ENCODE results near the gene PI4KB. TPM values are rescaled to one million over a fixed set of nuclear protein-coding genes. Genes with fewer than 3 reads are reported as not detected.
"Not testable (repeated sequence)": the region's sequence is repeated elsewhere in the genome, so short reads cannot be mapped to it uniquely, and the experiment has no call there.

PI4KB gene
- total RNA-seq, 2 donors from 2014 or later = 64.8 to 71.4 TPM

DNA sequence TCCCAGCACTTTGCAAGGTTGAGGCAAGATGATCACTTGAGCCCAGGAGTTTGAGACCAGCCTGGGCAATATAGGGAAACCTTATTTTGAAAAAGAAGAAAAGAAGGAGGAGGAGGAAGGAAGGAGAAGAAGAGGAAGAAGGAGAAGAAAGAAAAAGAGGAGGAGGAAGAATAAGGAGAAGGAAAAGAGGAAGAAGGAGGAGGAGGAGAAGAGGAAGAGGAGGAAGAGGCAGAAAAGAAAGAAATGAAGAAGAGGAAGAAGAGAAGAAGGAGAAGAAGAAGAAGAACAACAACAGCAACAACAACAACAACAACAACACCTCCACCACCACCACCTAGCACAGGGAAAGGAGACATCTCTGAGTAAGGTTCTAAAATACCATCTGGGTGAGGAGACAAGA lies 34.7 kb upstream of the PI4KB start:
- Mint-ChIP-seq H3K36me3 (ENCODE audit: insufficient read depth in 2 of 2) (peaks cover 4 to 6% of the 10 kb centered on the region in 2 donors), H3K4me1 (ENCODE audit: low read depth) (no peaks in the 10 kb centered on the region), H3K4me3 (no peak overlapping the region), H3K9me3 (peaks cover 2 to 3% of the 10 kb centered on the region in 2 donors), H3K27ac (no peak overlapping the region), H3K27me3 (ENCODE audit: low read depth) (no peaks in the 10 kb centered on the region)
- DNase-seq (no peak), ATAC-seq (replicated peaks in 1 of 2) (no peak)

DNA sequence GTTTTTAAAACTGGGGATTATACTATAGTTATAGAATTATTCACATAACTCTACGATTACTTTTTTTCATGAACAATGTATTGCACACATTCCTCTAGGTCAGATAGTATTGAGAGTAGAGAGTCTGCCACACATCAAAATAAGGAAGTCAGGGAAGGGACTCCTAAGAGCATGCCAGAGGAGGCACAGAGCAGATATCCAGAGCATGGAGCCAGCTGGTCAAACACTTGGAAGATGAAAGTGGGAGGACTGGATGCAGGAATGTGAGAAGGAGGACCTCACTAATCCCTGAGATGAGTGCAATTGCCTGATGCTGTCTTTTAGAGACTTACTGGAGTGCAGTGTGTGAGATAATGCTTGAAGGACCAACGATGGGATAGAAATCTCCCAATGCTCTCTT lies 29.5 kb upstream of the PI4KB start:
- Mint-ChIP-seq H3K27me3 (ENCODE audit: low read depth) (no peaks in the 10 kb centered on the region), H3K27ac (no peak overlapping the region)

DNA sequence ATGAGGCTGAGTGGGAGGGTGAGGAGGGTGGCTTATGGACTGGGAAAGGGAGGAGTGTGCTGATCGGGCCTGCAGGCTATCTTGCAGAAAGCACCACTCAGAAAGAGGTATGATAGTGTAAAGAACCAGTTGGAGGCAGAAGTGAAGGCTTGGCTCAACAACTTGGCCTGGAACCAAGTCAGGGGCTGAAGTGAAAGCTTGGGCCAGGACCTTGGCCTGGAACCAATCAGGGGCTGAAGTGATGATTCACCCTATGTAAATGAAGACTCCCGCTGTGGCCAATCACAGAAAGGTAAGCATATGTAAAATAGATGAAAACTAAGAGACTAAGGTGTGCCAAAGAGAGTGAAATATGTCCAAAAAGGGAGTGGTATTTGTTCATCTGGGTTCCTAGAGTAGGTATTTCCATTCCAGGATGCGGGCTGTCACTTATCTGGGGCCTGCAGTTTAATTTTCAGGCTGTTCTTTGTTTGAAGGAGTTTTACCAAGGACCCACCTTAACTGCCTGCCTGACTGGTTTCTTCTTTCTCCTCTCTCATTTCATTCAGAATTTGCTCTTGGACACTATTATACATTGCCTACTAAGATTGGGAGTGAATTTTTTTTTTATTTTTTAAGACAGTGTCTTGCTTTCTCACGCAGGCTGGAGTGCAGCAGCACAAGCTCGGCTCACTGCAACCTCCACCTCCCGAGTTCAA lies 25.0 kb upstream of the PI4KB start:
- Mint-ChIP-seq H3K4me1 (ENCODE audit: low read depth) (peaks cover 13% of the 10 kb centered on the region), H3K27ac (no peak overlapping the region), H3K4me3 (no peak overlapping the region), H3K27me3 (ENCODE audit: low read depth) (no peaks in the 10 kb centered on the region), H3K36me3 (ENCODE audit: insufficient read depth in 2 of 2) (peaks cover 0 to 2% of the 10 kb centered on the region in 2 donors), H3K9me3 (peaks cover 0 to 2% of the 10 kb centered on the region in 2 donors)
- ATAC-seq (replicated peaks in 1 of 2) = no peak
- no peak for DNase-seq

More for the DNA sequence above, 29.5 kb upstream of the PI4KB start:
- no peaks in the 10 kb centered on the region for H3K4me1 Mint-ChIP-seq (ENCODE audit: low read depth)
- peaks cover under 1 to 2% of the 10 kb centered on the region in 2 donors for H3K36me3 Mint-ChIP-seq (ENCODE audit: insufficient read depth in 2 of 2)
- no peak for DNase-seq
- no peak overlapping the region for H3K4me3 Mint-ChIP-seq
- H3K9me3 Mint-ChIP-seq = peaks cover under 1% of the 10 kb centered on the region in 2 donors
- no peak for ATAC-seq (replicated peaks in 1 of 2)

- not testable (repeated sequence) for DNase-seq; ATAC-seq (replicated peaks in 1 of 2); H3K4me3 Mint-ChIP-seq; H3K27me3 Mint-ChIP-seq (ENCODE audit: low read depth); H3K9me3 Mint-ChIP-seq; H3K27ac Mint-ChIP-seq; H3K36me3 Mint-ChIP-seq (ENCODE audit: insufficient read depth in 2 of 2)
- H3K4me1 Mint-ChIP-seq (ENCODE audit: low read depth) = peaks cover 31% of the 10 kb centered on the region
Measured at GRCh38 chr1:151350323-151350722, 23.1 kb upstream of the PI4KB start.

DNA sequence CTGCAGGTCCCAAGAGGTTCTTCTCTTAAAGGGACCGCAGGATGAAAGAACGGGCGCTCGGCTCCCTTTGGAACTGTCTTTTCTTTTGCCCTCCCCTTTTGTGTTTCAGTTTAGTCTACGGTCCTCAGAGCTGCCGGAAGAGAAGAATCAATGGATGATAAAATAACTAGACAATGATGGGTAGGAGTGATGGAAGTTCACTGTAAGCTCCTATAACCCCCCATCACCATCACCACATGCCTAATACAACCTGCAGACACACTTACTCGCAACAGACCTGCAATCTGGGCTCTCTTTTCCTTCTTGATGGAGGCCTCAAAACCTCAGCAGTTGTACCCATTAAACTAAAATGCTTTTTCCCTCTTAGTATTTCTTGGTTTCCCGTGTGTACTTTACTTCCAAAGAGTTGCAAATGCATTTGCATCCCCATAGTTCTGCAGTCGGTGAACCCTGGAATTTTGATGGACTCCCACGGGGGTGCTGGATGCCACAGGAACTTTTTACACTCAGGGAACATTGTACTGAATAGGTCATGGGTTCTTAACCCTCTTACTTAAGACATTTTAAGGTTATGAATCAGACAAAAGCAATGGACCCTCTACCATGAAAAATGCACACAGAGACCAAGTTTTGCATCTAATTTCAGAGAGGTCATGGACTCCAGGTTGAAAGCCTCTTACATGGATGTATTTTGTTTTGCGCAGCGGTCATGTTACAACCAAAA lies 20.5 kb upstream of the PI4KB start:
- ATAC-seq (replicated peaks in 1 of 2) = peak; percentile 9 to 10
- H3K4me1 Mint-ChIP-seq (ENCODE audit: low read depth) = peaks cover 36% of the 10 kb centered on the region

DNA sequence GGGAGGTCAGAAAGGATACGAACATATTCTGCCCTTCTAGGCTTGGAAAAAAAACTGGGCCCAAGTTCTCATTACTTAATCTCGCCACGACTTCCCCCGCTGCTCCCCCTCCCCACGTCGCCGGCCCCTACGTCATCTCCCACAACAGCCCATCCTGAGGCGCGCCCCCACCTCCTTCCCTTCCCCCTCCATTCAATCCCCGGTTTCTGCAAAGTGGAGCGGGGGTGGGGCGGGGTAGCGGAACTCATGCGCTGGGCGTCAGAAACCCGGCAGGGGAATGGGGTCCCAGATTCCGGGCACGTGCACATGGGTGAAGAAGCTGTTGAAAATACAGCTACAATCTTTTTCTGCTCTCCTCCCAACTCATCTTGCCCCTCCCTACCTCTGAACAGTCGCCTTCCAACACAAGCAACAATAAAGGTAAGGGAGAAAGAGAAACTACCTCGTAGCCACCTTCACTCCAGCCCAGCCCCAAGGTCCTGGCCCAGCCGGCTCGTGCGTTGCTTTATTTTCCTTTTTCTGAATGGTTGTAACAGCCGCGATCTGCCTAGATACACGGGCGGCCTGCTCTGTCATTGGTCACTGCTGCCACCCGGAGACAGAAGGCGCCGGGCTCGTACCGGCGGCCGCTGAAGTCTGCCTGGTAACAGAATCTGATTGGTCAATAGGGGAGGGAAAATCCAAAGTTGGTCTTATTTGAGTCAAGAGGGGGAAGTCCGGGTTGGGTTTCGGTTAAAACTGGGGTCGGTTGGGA lies 19.7 kb upstream of the PI4KB start, which contains the start of gene RFX5:
RFX5 (minus strand) TSS at position 484 of the 754 bp plus-strand sequence. CDS start 932 bp downstream, outside the sequence.
- peaks cover 6 to 14% of the 10 kb centered on the region in 2 donors for H3K36me3 Mint-ChIP-seq (ENCODE audit: insufficient read depth in 2 of 2)
- H3K9me3 Mint-ChIP-seq = peaks cover 0 to 2% of the 10 kb centered on the region in 2 donors
- peaks cover 36% of the 10 kb centered on the region for H3K4me1 Mint-ChIP-seq (ENCODE audit: low read depth)
- ATAC-seq (replicated peaks in 1 of 2) (peak; percentile 97 to 98), DNase-seq (peak; percentile 92 to 96)
- no peaks in the 10 kb centered on the region for H3K27me3 Mint-ChIP-seq (ENCODE audit: low read depth)
- H3K4me3 Mint-ChIP-seq = peak within 1 kb of the TSS; percentile 96 to 98
- peak within 1 kb of the TSS; percentile 98 for H3K27ac Mint-ChIP-seq

More for the DNA sequence above, 20.5 kb upstream of the PI4KB start:
- H3K27ac Mint-ChIP-seq = peak overlapping the region; percentile 98
- H3K9me3 Mint-ChIP-seq = peaks cover 0 to 2% of the 10 kb centered on the region in 2 donors
- no peaks in the 10 kb centered on the region for H3K27me3 Mint-ChIP-seq (ENCODE audit: low read depth)
- H3K4me3 Mint-ChIP-seq = peak overlapping the region; percentile 96 to 98
- H3K36me3 Mint-ChIP-seq (ENCODE audit: insufficient read depth in 2 of 2) = peaks cover 8 to 14% of the 10 kb centered on the region in 2 donors
- DNase-seq = no peak

- Mint-ChIP-seq H3K27me3 (ENCODE audit: low read depth) (no peaks in the 10 kb centered on the region), H3K4me1 (ENCODE audit: low read depth) (peaks cover 36% of the 10 kb centered on the region), H3K27ac (peak overlapping the region; percentile 98), H3K36me3 (ENCODE audit: insufficient read depth in 2 of 2) (peaks cover 6 to 14% of the 10 kb centered on the region in 2 donors), H3K4me3 (peak overlapping the region; percentile 96 to 98), H3K9me3 (no peaks in the 10 kb centered on the region)
- ATAC-seq (replicated peaks in 1 of 2) = no peak
- peak in 1 of 2 donors; percentile 19 for DNase-seq
Measured at GRCh38 chr1:151346082-151346768, 19.0 kb upstream of the PI4KB start.

DNA sequence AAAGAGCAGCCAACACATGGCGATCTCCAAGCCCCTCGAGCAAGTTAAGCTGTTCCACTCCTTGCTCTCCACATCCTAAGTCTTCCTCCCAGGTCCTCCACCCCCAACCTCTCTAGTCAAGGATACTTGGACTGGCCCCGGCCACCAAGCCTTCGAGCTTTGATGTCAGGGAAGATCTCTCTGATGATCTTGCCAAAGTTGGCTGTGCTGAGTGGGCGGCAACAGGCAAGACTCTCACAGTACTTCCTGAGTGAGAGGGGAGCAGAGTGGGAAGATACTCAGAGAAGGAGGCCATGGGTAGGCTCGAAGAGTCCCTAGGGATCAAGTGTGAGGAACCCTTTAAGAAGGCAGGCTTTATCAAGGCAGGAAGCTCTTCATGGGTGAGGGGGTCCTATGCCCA lies 17.1 kb upstream of the PI4KB start:
- peaks cover 46% of the 10 kb centered on the region for H3K4me1 Mint-ChIP-seq (ENCODE audit: low read depth)
- no peak overlapping the region for H3K4me3 Mint-ChIP-seq
- peaks cover 6 to 14% of the 10 kb centered on the region in 2 donors for H3K36me3 Mint-ChIP-seq (ENCODE audit: insufficient read depth in 2 of 2)
- H3K27ac Mint-ChIP-seq = peak overlapping the region; percentile 59
- no peaks in the 10 kb centered on the region for H3K27me3 Mint-ChIP-seq (ENCODE audit: low read depth)
- DNase-seq (no peak), ATAC-seq (replicated peaks in 1 of 2) (no peak)
- H3K9me3 Mint-ChIP-seq = no peaks in the 10 kb centered on the region

GRCh38 chr1:151343587-151343986 lies 16.4 kb upstream of the PI4KB start:
- Mint-ChIP-seq H3K27ac (no peak overlapping the region), H3K4me3 (no peak overlapping the region), H3K9me3 (no peaks in the 10 kb centered on the region), H3K27me3 (ENCODE audit: low read depth) (no peaks in the 10 kb centered on the region), H3K36me3 (ENCODE audit: insufficient read depth in 2 of 2) (peaks cover 6 to 14% of the 10 kb centered on the region in 2 donors), H3K4me1 (ENCODE audit: low read depth) (peaks cover 46% of the 10 kb centered on the region)
- no peak for DNase-seq
- ATAC-seq (replicated peaks in 1 of 2) = no peak

DNA sequence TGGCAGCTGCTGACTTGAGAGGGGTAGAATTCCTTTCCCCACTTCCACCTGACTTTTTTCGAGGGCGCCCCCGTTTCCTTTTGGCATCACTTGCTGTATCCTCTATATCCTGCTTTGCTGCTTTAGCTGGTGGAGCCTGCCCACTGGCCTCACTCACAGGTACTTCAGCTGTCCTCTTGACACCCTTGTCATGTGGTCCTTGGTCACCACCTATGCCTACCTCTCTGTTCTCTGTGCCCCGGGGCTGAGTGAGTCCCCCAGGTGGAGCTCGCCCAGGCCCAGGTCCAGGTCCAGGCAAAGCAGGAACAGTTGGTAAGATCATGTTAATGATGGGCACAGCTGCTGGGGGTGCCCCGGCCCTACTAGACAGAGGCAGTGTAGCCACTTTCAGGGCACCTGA lies 15.4 kb upstream of the PI4KB start:
- Mint-ChIP-seq H3K36me3 (ENCODE audit: insufficient read depth in 2 of 2) (peaks cover 6 to 14% of the 10 kb centered on the region in 2 donors), H3K4me1 (ENCODE audit: low read depth) (peaks cover 37% of the 10 kb centered on the region), H3K27ac (no peak overlapping the region), H3K9me3 (no peaks in the 10 kb centered on the region), H3K27me3 (ENCODE audit: low read depth) (no peaks in the 10 kb centered on the region), H3K4me3 (no peak overlapping the region)
- ATAC-seq (replicated peaks in 1 of 2) (no peak), DNase-seq (no peak)

- Mint-ChIP-seq H3K4me3 (no peak overlapping the region), H3K27me3 (ENCODE audit: low read depth) (no peaks in the 10 kb centered on the region), H3K4me1 (ENCODE audit: low read depth) (peaks cover 32% of the 10 kb centered on the region), H3K27ac (no peak overlapping the region), H3K9me3 (no peaks in the 10 kb centered on the region), H3K36me3 (ENCODE audit: insufficient read depth in 2 of 2) (peaks cover 5 to 14% of the 10 kb centered on the region in 2 donors)
- DNase-seq (no peak), ATAC-seq (replicated peaks in 1 of 2) (no peak)
Measured at GRCh38 chr1:151342021-151342420, 14.8 kb upstream of the PI4KB start.

- Mint-ChIP-seq H3K36me3 (ENCODE audit: insufficient read depth in 2 of 2) (peaks cover 3 to 8% of the 10 kb centered on the region in 2 donors), H3K4me1 (ENCODE audit: low read depth) (peaks cover 23% of the 10 kb centered on the region), H3K4me3 (no peak overlapping the region), H3K9me3 (no peaks in the 10 kb centered on the region), H3K27me3 (ENCODE audit: low read depth) (no peaks in the 10 kb centered on the region), H3K27ac (peak overlapping the region; percentile 2)
- DNase-seq (peak; percentile 55 to 60), ATAC-seq (replicated peaks in 1 of 2) (peak; percentile 86 to 89)
Measured at GRCh38 chr1:151340870-151341754, 13.9 kb upstream of the PI4KB start.

Data from activated T-cell treated with anti-CD3 and anti-CD28 coated beads, Interleukin-2, amount 50 U/mL, for 72 hours (primary cell).